HL-60/S4 treated with phorbol 12-myristate 13-acetate at 8.2 ng/mL for 4 days and 3 days (cell line): Measurements from ENCODE around the gene OPN4.

Experiments used
- in situ Hi-C: fragments of 300-500 bp; cut with MboI; formaldehyde crosslinking; loops from 2 replicates; pipeline ENCODE4 v1.15.0; 2022; ENCODE audit warnings: low sequenced_read_pairs

Gene OPN4

GRCh38 chr10:86646933-86647332 lies 7.4 kb upstream of the OPN4 start:
- in situ Hi-C loops: no loop called here

- in situ Hi-C loops: no loop called here
These were observed 6.3 kb upstream of the OPN4 start for GRCh38 chr10:86647773-86648703.

GRCh38 chr10:86648704-86649427 lies 5.5 kb upstream of the OPN4 start:
- in situ Hi-C loops: no loop called here

GRCh38 chr10:86649471-86650150 lies 4.7 kb upstream of the OPN4 start:
- in situ Hi-C loops: no loop called here

- in situ Hi-C loops: no loop called here
These were observed 4.2 kb upstream of the OPN4 start for GRCh38 chr10:86650151-86650550.

- in situ Hi-C loops: no loop called here
These were observed 3.3 kb upstream of the OPN4 start for GRCh38 chr10:86651021-86651471.

- in situ Hi-C loops: no loop called here
These were observed 2.6 kb upstream of the OPN4 start for GRCh38 chr10:86651631-86652331.

GRCh38 chr10:86652361-86653202 lies 1.8 kb upstream of the OPN4 start:
- in situ Hi-C loops: no loop called here

GRCh38 chr10:86653379-86653778 lies 968 bp upstream of the OPN4 start:
- in situ Hi-C loops: no loop called here

GRCh38 chr10:86653987-86654386 lies 360 bp upstream of the OPN4 start:
- in situ Hi-C loops: no loop called here

- in situ Hi-C loops: no loop called here
These were observed 810 bp downstream of the OPN4 start for GRCh38 chr10:86655173-86655540.

- in situ Hi-C loops: no loop called here
These were observed 1.2 kb downstream of the OPN4 start for GRCh38 chr10:86655596-86655995.

- in situ Hi-C loops: no loop called here
These were observed 2.7 kb downstream of the OPN4 start for GRCh38 chr10:86657011-86657395.

GRCh38 chr10:86657396-86658011 lies 3.2 kb downstream of the OPN4 start:
- in situ Hi-C loops: no loop called here

GRCh38 chr10:86658261-86658741 lies 4.0 kb downstream of the OPN4 start:
- in situ Hi-C loops: no loop called here

- in situ Hi-C loops: no loop called here
These were observed 4.4 kb downstream of the OPN4 start for GRCh38 chr10:86658751-86659150.

- in situ Hi-C loops: no loop called here
These were observed 4.9 kb downstream of the OPN4 start for GRCh38 chr10:86659161-86659691.

- in situ Hi-C loops: no loop called here
These were observed 5.5 kb downstream of the OPN4 start for GRCh38 chr10:86659721-86660453.
